ENCODE measurements around the gene GPS1.

DNA sequence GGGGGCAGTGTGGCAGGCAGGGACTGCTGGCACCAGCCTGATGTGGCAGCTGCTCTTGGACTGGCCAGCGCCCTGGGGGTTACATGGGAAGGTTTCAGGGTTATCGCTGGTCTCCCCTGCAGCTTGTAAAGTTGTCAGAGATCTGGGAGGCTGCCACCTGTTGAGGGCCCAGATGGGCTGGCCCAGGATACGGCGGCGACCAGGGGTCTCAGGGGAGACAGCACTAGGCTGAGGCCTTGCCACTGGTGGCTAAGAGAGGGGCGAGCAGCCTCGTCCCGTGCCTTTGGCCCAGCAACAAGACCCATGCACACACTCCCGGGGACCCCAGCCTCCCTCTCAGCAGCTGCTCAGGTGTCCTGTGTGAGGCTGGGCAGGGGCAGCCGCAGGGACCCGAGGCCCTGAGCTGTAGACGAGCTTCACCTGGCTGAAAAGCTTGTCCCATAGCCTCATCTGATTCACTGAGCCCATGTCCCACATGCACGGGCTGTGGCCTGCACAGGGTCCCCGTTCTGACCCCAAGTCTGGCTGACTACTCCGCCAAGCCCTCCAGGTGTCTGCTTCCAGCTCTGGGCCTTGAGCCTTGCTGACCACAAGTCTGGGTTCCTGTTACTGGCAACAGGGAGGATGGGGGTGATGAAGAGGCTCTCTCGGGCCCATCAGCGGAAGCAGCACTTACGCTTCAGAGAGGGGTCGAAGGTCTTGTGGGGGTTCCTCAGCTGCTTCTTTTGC, 7.7 kb downstream of the GPS1 start:
- TF ChIP-seq, protein P1, sequence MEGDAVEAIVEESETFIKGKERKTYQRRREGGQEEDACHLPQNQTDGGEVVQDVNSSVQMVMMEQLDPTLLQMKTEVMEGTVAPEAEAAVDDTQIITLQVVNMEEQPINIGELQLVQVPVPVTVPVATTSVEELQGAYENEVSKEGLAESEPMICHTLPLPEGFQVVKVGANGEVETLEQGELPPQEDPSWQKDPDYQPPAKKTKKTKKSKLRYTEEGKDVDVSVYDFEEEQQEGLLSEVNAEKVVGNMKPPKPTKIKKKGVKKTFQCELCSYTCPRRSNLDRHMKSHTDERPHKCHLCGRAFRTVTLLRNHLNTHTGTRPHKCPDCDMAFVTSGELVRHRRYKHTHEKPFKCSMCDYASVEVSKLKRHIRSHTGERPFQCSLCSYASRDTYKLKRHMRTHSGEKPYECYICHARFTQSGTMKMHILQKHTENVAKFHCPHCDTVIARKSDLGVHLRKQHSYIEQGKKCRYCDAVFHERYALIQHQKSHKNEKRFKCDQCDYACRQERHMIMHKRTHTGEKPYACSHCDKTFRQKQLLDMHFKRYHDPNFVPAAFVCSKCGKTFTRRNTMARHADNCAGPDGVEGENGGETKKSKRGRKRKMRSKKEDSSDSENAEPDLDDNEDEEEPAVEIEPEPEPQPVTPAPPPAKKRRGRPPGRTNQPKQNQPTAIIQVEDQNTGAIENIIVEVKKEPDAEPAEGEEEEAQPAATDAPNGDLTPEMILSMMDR (IDR thresholded peaks at IDR 0.05; ENCODE audit: low read depth, low read length, poor library complexity, severe bottlenecking), result no peak
- no peak for TF ChIP-seq EZH2phosphoT487 (IDR thresholded peaks at IDR 0.05; ENCODE audit: borderline replicate concordance, low read length)

Data from DOHH2 (cell line).